SKM-1 (cell line): ENCODE measurements around the gene SUCLA2.
A peak's percentile ranks its signal among the peaks of the same experiment; 100 is the strongest.
"Not testable (repeated sequence)": the region's sequence is repeated elsewhere in the genome, so short reads cannot be mapped to it uniquely, and the experiment has no call there.

Experiments
- DNase-seq: peaks from one replicate; lab custom pipeline; 2025; ENCODE audit not compliant: unreplicated experiment; lab: John Stamatoyannopoulos, UW

The SUCLA2 gene

DNA sequence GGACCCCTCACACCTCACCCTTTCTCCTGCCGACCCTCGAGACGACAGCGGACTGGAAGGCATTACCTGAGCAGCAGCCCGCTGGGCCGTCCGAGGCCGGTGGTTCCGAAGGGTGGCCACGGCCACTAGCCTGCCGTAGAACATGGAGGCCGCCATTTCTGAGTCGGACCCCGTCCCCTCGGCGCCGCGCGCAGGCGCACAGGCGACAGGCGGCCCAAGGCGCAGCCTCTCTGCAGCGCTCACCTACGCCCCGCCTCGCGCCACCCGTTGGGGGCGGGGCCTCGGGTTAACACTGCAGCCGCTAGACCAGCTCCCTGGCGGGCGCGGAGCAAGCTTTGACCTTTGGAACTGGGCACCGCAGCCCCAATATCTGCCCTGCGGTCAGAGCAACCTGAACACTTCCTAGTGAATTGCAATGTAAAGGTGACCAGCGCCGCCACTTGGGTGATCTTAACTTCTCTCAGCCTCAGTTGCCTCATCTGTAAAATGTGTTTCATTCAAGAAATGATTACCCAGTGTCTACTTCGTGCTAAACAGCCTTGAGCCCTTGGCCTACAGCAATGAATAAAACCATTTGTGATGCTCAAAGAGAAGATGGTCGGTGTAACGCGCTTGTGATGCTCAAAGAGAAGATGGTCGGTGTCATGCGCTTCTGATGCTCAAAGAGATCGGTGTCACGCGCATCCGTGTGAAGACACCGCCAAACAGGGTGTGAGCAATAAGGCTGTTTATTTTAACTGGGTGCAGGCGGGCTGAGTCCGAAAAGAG, at the start of gene SUCLA2:
Gene SUCLA2, minus strand, starts transcription at position 160 of the 768 bp plus-strand sequence. Its CDS starts 4 bp downstream, at position 156.
- DNase-seq = peak; percentile 64

DNA sequence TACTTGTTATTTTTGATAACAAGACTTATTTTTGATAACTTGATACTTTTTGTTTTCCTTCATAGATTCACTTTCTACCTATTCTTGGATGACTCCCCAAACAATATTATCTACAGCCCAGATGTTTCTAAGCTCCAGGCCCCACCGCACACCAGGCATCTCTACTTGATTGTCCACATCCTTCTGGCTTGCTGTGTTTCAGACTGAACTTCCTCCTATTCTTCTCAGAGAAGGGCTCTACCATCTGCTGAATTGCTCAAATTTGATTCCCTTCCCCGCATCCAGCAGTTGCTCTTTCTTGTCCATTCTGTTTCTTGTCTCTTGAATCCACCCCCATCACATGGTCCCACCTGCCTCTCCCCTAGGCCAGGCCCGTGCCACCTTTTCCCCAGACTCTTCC, 49.5 kb upstream of the SUCLA2 start:
- no peak for DNase-seq

DNA sequence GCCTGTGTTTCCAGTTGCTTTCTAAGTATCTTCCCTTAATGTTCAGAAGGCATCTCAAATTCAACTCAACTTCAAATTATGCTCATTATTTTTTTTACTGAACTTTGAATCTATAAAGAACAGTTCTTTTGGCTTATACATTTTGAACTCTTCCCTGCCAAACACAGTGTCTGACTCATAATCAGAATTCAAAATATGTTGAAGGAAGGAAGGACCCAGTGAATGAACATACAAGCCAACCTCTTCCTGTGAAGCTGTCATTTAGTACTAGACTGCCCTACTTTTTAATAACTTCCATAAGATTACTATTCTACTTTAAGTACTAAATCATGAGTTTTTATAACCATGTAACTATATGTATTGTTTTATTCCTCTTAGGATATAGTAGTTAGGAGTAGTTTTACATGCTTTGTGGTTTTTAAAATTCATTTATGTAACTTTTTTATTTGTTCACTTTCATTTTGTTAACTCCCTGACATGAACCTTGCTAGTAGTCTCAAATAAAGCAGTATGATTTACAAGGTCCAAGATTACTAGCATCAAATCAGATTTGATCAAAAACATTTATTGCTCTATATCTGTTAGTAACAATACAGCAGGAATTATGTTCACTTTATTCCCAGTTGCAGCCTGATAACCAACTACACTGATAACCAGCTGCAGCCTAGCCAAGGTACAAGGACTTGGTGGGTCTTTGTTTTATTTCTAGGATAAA, 42.9 kb upstream of the SUCLA2 start:
- DNase-seq = no peak

DNA sequence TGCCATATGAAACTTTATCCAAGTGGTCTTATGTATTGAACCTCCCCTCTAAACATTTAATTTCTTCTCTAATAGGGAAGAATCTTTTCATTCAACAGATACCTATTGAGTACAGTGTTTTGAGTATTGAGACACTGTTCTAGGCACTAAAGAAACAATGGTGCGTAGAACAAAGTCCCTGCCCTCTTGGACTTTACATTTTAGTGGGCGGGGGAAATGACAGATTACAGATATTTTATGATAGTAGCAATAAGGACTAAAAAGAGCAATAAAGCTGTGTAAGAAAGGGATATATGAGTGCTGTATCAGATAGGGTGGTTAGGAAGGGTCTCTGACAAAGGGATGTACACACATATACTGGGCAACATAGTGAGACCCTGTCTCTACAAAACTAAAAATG, 41.8 kb upstream of the SUCLA2 start:
- DNase-seq = no peak

GRCh38 chr13:48040896-48041295, 39.8 kb upstream of the SUCLA2 start:
- DNase-seq = no peak

- no peak for DNase-seq
Observed at GRCh38 chr13:48040049-48040448, 39.0 kb upstream of the SUCLA2 start.

GRCh38 chr13:48038761-48039160, 37.7 kb upstream of the SUCLA2 start:
- no peak for DNase-seq

GRCh38 chr13:48037346-48038173, 36.5 kb upstream of the SUCLA2 start, which contains the start of gene NUDT15:
NUDT15 (plus strand) TSS chr13:48037726; CDS start chr13:48037747, 21 bp downstream.
- DNase-seq = peak; percentile 88

DNA sequence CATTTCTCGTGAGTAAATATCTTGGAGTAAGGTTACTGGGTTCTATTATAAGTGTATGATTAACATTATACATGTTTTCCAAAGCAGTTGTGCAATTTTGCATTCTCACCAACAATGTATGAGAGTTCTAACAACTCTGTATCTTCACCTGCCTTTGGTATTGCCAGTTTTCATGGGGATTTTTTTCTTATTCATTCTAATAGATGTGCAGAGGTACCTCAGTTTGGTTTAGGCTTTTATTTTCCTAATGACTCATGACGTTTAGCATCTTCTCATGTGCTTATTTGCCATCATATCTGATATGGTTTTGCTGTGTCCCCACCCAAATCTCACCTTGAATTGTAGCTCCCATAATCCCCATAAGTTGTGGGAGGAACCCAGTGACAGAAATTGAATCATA, 28.8 kb upstream of the SUCLA2 start:
- no peak for DNase-seq

DNA sequence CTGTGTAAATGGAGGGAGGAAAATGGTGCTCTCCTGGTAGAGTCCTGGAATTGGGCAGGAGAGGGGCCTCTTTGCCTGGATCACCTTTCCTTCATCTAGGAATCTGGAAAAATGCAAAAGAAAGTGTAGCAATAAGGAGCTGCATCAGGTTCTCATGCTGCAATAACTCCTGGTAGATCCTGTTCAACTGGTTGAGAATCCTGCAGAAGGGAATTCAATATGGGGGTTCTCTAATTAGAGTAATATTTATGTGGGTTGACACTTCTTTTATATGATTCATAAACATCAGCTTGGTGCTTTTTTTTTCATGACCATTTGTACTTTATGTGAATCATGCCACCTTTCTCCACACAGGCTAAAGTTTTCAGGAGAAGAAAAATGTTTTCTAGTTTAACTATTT, 27.0 kb upstream of the SUCLA2 start:
- no peak for DNase-seq

DNA sequence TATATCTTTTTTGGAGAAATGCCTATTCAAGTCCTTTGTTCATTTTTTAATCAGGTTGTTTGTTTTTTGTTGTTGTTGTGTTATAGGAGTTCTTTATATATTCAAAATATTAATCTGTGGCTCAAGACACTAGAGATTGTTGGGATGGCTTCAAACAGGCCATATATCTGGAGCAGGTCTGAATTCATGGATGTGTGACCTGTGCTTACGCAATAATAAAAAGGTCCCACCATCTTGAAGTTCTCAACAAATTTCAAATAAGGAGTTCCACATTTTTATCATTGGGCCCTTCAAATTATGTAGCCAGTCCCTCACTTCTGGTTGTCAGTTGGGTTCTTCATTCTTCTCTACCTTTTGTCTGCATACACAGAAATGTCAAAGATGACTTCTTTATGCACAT, 18.7 kb upstream of the SUCLA2 start:
- no peak for DNase-seq

GRCh38 chr13:48018637-48019036, 17.6 kb upstream of the SUCLA2 start:
- no peak for DNase-seq

DNA sequence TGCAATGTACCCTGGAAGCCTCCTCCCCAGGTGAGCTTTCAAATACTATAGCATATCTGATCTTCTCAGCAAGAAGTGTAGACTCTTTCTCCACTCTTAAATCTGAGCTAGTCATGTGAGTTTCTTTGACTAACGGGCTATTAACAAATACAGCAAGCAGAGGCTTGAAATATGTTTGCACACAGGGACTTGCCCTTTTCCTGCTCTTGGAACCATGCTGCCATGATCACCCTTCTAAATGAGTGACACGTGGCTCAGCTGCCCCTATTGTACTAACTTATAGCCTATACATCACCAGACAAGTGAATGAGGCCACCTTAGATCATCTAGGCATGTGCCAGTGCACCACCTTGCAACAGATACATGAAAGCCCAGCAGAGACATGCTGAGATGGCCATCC, 13.3 kb upstream of the SUCLA2 start:
- DNase-seq = no peak

- DNase-seq = no peak
Observed at GRCh38 chr13:48012668-48013067, 11.6 kb upstream of the SUCLA2 start.

DNA sequence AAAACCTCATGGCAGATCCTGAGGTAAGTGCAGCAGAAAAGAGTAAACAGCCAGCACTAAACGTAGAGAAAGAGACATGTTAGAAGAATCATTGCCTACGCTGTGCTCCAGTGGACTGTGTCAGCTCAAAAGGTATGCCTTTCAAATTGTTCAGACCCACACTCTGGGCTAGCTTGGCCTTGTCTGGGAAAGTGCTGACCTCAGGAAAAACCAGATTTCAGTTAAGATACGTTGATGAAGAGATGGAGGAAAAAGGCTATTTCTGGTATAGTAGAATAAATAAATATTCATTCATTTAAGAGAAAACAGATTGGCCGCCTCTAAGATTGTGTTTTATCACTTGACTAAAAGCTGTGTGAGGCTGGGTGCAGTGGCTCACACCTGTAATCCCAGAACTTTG, 9.6 kb upstream of the SUCLA2 start:
- no peak for DNase-seq

DNA sequence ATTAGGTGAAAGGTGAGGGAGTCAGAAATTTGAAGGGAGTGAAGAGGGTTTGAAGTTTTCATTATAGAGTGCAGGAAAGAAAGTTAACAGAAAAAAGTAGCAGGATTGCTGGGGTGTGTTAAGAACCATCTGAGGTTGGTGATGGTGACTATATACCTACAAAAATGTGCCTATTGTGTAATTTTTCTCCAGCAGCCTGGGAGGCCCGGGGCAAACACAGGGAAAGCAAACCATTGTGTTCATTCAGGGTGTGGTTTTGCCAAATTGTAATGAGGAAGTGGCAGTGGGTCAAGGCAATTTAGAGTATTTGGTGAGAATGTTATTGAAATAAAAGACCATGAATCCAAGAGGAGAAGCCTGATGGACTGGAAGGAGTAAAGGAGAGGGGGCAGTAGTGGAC, 8.2 kb upstream of the SUCLA2 start:
- DNase-seq = peak; percentile 35

DNA sequence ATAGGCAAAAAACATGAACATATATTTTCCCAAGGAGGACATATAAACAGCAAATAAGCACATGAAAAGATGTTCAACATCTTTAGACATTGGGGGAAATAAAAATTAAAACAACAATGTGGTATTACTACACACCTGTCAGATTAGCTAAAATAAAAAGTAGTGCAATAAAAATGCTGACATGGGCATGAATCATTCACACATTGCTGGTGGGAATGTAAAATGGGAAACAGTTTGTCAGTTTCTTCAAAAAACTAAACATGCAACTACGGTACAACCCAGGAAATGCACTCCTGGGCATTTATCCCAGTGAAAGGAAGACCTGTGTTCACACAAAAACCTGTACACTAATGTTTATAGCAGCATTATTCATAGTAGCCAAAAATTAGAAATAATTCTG, 5.3 kb upstream of the SUCLA2 start:
- DNase-seq = no peak

DNA sequence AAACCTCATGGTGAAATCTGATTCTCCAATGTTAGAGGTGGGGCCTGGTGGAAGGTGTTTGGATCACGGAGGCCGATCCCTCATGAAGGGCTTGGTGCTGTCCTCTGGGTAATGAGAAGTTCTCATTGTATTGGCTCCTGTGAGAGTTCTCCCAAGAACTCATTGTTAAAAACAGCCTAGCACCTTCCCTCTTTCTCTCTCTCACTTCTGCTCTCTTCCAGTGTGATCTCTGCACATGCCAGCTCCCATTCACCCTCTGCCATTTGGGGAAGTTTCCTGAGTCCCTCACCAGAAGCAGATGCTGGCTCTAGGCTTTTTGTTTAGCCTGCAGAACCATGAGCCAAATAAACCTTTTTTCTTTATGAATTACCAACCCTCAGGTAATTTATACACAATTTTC, 3.1 kb upstream of the SUCLA2 start:
- no peak for DNase-seq

DNA sequence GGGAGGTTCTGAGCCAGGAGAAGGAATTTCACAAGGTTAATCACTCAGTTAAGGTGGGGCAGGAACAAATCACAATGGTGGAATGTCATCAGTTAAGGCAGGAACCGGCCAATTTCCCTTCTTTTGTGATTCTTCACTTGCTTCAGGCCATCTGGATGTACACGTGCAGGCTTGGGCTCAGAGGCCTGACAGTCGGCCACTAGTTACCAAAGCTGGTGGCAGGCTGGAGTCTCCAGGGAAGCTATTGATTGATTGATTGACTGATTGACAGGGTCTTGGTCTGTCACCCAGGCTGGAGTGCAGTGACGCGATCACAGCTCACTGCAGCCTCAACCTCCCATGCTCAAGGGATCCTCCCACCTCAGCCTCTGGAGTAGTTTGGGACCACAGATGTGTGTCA, 926 bp upstream of the SUCLA2 start:
- DNase-seq = not testable (repeated sequence)

DNA sequence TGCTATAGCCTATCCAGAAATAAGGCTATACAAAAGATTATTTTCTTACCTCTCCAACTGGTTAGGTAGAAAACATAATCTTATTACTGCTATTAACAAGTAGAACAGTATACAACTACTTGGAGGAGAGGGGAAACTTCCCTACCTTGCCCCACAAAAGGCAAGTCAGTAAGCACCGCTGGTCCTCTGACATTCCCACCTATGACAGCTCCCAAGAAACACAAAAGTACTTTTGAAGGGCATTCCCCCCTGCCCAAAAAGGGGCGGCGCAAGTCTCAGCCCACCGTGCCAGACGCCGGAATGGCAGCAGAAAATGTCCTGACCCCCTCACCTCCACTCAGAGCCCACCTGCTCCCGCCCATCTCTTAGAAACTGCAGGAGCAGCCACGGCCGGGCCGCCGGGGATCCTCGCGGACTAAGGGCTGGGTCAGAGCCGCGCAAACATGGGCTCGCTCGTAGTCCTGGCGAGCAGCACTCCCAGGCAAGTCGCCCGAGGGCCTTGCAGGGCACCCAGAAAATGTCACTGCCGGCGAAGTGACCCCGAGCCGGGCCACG, 437 bp downstream of the SUCLA2 start:
- DNase-seq = no peak

GRCh38 chr13:47999973-48000372, 1.1 kb downstream of the SUCLA2 start:
- no peak for DNase-seq
